Frontal cortex (tissue), 4 donors: Measurements from ENCODE around the gene NLRP1. TPM values are rescaled to one million over a fixed set of nuclear protein-coding genes. Genes with fewer than 3 reads are reported as not detected.

Source experiments
- DNase-seq, 2 donors: peaks; one replicate each; pipeline ENCODE4 v3.0.0; 2012; ENCODE audit warnings: low spot score in 2 of 2
- FAIRE-seq: peaks from 2 replicates; lab custom pipeline; 2012; peaks lifted over from hg19 to GRCh38; lab: Jason Lieb, UNC
- total RNA-seq: library from RNA; depleted of rRNA; stranded (reverse); fragments of >200 nt; gene quantifications from one replicate; pipeline ENCODE4 v1.2.3, GENCODE V29; 2014
- donor health status: control.
- donor health status: control.
- donor health status: control.

NLRP1 gene
- total RNA-seq, 1 donor from 2014 or later, result 85.6 TPM

- DNase-seq (no peak), FAIRE-seq (no peak)
These were observed 53.8 kb downstream of the NLRP1 start for GRCh38 chr17:5530265-5531084.

GRCh38 chr17:5527601-5528250 lies 56.6 kb downstream of the NLRP1 start:
- DNase-seq (no peak), FAIRE-seq (no peak)

- FAIRE-seq (no peak), DNase-seq (peak; percentile 51 to 78)
These were observed 57.3 kb downstream of the NLRP1 start for GRCh38 chr17:5526821-5527598.

- no peak for DNase-seq
- FAIRE-seq, result no peak
These were observed 61.1 kb downstream of the NLRP1 start for GRCh38 chr17:5523249-5523648.

GRCh38 chr17:5522476-5522875 lies 61.8 kb downstream of the NLRP1 start:
- DNase-seq (no peak), FAIRE-seq (no peak)

- FAIRE-seq (no peak), DNase-seq (no peak)
These were observed 68.1 kb downstream of the NLRP1 start for GRCh38 chr17:5516060-5516792.

- no peak for DNase-seq
- FAIRE-seq, result no peak
These were observed 69.3 kb downstream of the NLRP1 start for GRCh38 chr17:5514976-5515375.

- FAIRE-seq (no peak), DNase-seq (no peak)
These were observed 70.7 kb downstream of the NLRP1 start for GRCh38 chr17:5513628-5514027.

GRCh38 chr17:5511401-5512225 lies 72.7 kb downstream of the NLRP1 start:
- no peak for DNase-seq
- FAIRE-seq, result no peak

GRCh38 chr17:5510771-5511170 lies 73.5 kb downstream of the NLRP1 start:
- FAIRE-seq (no peak), DNase-seq (no peak)

GRCh38 chr17:5509482-5509881 lies 74.8 kb downstream of the NLRP1 start:
- FAIRE-seq, result no peak
- DNase-seq, result no peak

GRCh38 chr17:5508810-5509209 lies 75.5 kb downstream of the NLRP1 start:
- DNase-seq, result no peak
- FAIRE-seq, result no peak

- DNase-seq (no peak), FAIRE-seq (no peak)
These were observed 78.0 kb downstream of the NLRP1 start for GRCh38 chr17:5506307-5506706.

GRCh38 chr17:5502552-5502951 lies 81.8 kb downstream of the NLRP1 start:
- FAIRE-seq (no peak), DNase-seq (no peak)

GRCh38 chr17:5501685-5502084 lies 82.6 kb downstream of the NLRP1 start:
- FAIRE-seq (no peak), DNase-seq (no peak)

GRCh38 chr17:5500589-5501391 lies 83.5 kb downstream of the NLRP1 start:
- DNase-seq (peak; percentile 80 to 93), FAIRE-seq (no peak)

GRCh38 chr17:5500247-5500588 lies 84.1 kb downstream of the NLRP1 start:
- DNase-seq (no peak), FAIRE-seq (no peak)

GRCh38 chr17:5499476-5500231 lies 84.7 kb downstream of the NLRP1 start:
- DNase-seq (peak in 1 of 2 donors; percentile 58), FAIRE-seq (no peak)
